ENCODE data around the gene FBXO10. TPM values are rescaled to one million over a fixed set of nuclear protein-coding genes. Genes with fewer than 3 reads are reported as not detected.

The FBXO10 gene
- total and polyA plus RNA-seq, 2 experiments from 2014 or later = 3.4 to 13.4 TPM

DNA sequence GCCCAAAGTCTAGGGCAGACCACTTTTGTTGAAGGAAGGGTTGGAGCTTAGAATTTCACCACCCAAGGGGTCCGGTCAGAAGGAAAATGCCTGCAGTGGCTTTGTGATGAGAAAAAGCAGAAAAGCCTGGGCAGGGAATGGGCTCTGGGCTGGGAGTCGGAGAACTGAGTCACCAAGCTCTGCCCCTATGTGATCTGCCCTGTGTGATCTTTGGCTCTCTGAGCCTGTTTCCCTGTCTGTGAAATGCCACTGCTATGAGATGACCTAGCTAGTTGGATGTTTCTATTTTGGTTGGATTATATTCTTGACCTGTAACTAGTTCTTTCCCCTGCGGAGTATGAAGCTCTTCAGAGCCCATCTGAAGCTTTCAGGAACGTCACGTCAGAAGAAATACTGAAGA is 80.6 kb downstream of the FBXO10 start:
- ATAC-seq = no peak
- Mint-ChIP-seq H3K27me3 (ENCODE audit: insufficient read depth, low read depth, poor library complexity) (no peaks in the 10 kb centered on the region), H3K27ac (no peak overlapping the region), H3K4me1 (no peaks in the 10 kb centered on the region), H3K9me3 (no peaks in the 10 kb centered on the region), H3K36me3 (ENCODE audit: low read depth) (peaks cover 79% of the 10 kb centered on the region), H3K4me3 (no peak overlapping the region)
- Histone ChIP-seq H4K20me1 (replicated peaks; ENCODE audit: insufficient read depth) (peaks cover 26% of the 10 kb centered on the region), H3K27ac (ENCODE audit: low read depth) (no peak overlapping the region), H3K36me3 (ENCODE audit: insufficient read depth) (peaks cover 53% of the 10 kb centered on the region), H3K9me2 (ENCODE audit: insufficient read depth) (no peaks in the 10 kb centered on the region), H3K4me2 (no peak overlapping the region), H3K4me1 (ENCODE audit: insufficient read depth) (no peaks in the 10 kb centered on the region), H2AFZ (no peak overlapping the region), H3K27me3 (ENCODE audit: insufficient read depth) (no peaks in the 10 kb centered on the region), H3K79me2 (replicated peaks; ENCODE audit: insufficient read depth) (0 out of 2 replicates have a peak, but pooled peaks cover under 1% of the 10 kb centered on the region), H3F3A (replicated peaks; ENCODE audit: low read depth) (no peaks in the 10 kb centered on the region), H3K4me3 (no peak overlapping the region)
- DNase-seq (ENCODE audit: low spot score) = no peak
- TF ChIP-seq JUNB (IDR thresholded peaks at IDR 0.05; ENCODE audit: unreplicated experiment) (no peak), EZH2phosphoT487 (IDR thresholded peaks at IDR 0.05; ENCODE audit: unreplicated experiment) (no peak), POLR2AphosphoS5 (IDR thresholded peaks at IDR 0.05; ENCODE audit: low read depth) (no peak), ZNF114 (CRISPR knock-in tag; IDR thresholded peaks at IDR 0.05) (no peak), NANOG (IDR thresholded peaks at IDR 0.05; ENCODE audit: borderline replicate concordance) (no peak), ZNF331 (CRISPR knock-in tag; IDR thresholded peaks at IDR 0.05; ENCODE audit: low read depth) (no peak), STAT1 (IDR thresholded peaks at IDR 0.05; ENCODE audit: unreplicated experiment) (no peak), CREB1 (CRISPR knock-in tag; IDR thresholded peaks at IDR 0.05; ENCODE audit: low read depth) (no peak), EZH2 (IDR thresholded peaks at IDR 0.05; ENCODE audit: low read depth, unreplicated experiment) (no peak)
- TF ChIP-seq, protein P1, sequence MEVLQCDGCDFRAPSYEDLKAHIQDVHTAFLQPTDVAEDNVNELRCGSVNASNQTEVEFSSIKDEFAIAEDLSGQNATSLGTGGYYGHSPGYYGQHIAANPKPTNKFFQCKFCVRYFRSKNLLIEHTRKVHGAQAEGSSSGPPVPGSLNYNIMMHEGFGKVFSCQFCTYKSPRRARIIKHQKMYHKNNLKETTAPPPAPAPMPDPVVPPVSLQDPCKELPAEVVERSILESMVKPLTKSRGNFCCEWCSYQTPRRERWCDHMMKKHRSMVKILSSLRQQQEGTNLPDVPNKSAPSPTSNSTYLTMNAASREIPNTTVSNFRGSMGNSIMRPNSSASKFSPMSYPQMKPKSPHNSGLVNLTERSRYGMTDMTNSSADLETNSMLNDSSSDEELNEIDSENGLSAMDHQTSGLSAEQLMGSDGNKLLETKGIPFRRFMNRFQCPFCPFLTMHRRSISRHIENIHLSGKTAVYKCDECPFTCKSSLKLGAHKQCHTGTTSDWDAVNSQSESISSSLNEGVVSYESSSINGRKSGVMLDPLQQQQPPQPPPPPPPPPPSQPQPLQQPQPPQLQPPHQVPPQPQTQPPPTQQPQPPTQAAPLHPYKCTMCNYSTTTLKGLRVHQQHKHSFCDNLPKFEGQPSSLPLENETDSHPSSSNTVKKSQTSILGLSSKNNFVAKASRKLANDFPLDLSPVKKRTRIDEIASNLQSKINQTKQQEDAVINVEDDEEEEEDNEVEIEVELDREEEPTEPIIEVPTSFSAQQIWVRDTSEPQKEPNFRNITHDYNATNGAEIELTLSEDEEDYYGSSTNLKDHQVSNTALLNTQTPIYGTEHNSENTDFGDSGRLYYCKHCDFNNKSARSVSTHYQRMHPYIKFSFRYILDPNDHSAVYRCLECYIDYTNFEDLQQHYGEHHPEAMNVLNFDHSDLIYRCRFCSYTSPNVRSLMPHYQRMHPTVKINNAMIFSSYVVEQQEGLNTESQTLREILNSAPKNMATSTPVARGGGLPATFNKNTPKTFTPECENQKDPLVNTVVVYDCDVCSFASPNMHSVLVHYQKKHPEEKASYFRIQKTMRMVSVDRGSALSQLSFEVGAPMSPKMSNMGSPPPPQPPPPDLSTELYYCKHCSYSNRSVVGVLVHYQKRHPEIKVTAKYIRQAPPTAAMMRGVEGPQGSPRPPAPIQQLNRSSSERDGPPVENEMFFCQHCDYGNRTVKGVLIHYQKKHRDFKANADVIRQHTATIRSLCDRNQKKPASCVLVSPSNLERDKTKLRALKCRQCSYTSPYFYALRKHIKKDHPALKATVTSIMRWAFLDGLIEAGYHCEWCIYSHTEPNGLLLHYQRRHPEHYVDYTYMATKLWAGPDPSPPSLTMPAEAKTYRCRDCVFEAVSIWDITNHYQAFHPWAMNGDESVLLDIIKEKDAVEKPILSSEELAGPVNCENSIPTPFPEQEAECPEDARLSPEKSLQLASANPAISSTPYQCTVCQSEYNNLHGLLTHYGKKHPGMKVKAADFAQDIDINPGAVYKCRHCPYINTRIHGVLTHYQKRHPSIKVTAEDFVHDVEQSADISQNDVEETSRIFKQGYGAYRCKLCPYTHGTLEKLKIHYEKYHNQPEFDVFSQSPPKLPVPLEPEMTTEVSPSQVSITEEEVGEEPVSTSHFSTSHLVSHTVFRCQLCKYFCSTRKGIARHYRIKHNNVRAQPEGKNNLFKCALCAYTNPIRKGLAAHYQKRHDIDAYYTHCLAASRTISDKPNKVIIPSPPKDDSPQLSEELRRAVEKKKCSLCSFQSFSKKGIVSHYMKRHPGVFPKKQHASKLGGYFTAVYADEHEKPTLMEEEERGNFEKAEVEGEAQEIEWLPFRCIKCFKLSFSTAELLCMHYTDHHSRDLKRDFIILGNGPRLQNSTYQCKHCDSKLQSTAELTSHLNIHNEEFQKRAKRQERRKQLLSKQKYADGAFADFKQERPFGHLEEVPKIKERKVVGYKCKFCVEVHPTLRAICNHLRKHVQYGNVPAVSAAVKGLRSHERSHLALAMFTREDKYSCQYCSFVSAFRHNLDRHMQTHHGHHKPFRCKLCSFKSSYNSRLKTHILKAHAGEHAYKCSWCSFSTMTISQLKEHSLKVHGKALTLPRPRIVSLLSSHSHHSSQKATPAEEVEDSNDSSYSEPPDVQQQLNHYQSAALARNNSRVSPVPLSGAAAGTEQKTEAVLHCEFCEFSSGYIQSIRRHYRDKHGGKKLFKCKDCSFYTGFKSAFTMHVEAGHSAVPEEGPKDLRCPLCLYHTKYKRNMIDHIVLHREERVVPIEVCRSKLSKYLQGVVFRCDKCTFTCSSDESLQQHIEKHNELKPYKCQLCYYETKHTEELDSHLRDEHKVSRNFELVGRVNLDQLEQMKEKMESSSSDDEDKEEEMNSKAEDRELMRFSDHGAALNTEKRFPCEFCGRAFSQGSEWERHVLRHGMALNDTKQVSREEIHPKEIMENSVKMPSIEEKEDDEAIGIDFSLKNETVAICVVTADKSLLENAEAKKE (CRISPR knock-in tag; IDR thresholded peaks at IDR 0.05) = no peak
- TF ChIP-seq, protein P2, sequence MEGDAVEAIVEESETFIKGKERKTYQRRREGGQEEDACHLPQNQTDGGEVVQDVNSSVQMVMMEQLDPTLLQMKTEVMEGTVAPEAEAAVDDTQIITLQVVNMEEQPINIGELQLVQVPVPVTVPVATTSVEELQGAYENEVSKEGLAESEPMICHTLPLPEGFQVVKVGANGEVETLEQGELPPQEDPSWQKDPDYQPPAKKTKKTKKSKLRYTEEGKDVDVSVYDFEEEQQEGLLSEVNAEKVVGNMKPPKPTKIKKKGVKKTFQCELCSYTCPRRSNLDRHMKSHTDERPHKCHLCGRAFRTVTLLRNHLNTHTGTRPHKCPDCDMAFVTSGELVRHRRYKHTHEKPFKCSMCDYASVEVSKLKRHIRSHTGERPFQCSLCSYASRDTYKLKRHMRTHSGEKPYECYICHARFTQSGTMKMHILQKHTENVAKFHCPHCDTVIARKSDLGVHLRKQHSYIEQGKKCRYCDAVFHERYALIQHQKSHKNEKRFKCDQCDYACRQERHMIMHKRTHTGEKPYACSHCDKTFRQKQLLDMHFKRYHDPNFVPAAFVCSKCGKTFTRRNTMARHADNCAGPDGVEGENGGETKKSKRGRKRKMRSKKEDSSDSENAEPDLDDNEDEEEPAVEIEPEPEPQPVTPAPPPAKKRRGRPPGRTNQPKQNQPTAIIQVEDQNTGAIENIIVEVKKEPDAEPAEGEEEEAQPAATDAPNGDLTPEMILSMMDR (conservative IDR thresholded peaks at IDR 0.05; ENCODE audit: low read depth in 2 of 2) = no peak
- TF ChIP-seq, protein P3, sequence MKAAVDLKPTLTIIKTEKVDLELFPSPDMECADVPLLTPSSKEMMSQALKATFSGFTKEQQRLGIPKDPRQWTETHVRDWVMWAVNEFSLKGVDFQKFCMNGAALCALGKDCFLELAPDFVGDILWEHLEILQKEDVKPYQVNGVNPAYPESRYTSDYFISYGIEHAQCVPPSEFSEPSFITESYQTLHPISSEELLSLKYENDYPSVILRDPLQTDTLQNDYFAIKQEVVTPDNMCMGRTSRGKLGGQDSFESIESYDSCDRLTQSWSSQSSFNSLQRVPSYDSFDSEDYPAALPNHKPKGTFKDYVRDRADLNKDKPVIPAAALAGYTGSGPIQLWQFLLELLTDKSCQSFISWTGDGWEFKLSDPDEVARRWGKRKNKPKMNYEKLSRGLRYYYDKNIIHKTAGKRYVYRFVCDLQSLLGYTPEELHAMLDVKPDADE (IDR thresholded peaks at IDR 0.05) = no peak
- TF ChIP-seq, protein P4, sequence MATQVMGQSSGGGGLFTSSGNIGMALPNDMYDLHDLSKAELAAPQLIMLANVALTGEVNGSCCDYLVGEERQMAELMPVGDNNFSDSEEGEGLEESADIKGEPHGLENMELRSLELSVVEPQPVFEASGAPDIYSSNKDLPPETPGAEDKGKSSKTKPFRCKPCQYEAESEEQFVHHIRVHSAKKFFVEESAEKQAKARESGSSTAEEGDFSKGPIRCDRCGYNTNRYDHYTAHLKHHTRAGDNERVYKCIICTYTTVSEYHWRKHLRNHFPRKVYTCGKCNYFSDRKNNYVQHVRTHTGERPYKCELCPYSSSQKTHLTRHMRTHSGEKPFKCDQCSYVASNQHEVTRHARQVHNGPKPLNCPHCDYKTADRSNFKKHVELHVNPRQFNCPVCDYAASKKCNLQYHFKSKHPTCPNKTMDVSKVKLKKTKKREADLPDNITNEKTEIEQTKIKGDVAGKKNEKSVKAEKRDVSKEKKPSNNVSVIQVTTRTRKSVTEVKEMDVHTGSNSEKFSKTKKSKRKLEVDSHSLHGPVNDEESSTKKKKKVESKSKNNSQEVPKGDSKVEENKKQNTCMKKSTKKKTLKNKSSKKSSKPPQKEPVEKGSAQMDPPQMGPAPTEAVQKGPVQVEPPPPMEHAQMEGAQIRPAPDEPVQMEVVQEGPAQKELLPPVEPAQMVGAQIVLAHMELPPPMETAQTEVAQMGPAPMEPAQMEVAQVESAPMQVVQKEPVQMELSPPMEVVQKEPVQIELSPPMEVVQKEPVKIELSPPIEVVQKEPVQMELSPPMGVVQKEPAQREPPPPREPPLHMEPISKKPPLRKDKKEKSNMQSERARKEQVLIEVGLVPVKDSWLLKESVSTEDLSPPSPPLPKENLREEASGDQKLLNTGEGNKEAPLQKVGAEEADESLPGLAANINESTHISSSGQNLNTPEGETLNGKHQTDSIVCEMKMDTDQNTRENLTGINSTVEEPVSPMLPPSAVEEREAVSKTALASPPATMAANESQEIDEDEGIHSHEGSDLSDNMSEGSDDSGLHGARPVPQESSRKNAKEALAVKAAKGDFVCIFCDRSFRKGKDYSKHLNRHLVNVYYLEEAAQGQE (IDR thresholded peaks at IDR 0.05; ENCODE audit: unreplicated experiment) = no peak

Measured in GM23338 (cell line).